HepG2 (cell line): Measurements from ENCODE around the gene CAB39. TPM values are rescaled to one million over a fixed set of nuclear protein-coding genes. Genes with fewer than 3 reads are reported as not detected.

Experiments used
- ATAC-seq: fragments of 200-7000 bp; cut with Tn5 transposase; 3 replicates; pipeline ENCODE4 v1.9.1; 2020; ENCODE audit warnings: mild to moderate bottlenecking, moderate library complexity
- BruUV-seq: library from RNA; stranded (reverse); fragments of 400-500 nt; replicated peaks from 2 replicates; lab custom pipeline; 2021; lab: Mats Ljungman, UMichigan
- CTCF ChIA-PET: fragments of 300-600 bp; formaldehyde crosslinking; extraction: SDS; loops from one replicate; lab custom pipeline; 2021; ENCODE audit warnings: low total read pairs, inconsistent platforms, low intra/inter-chr PET ratio; lab: Yijun Ruan, JAX
- POLR2A ChIA-PET: fragments of 350-600 bp; sonication (Branson Sonifier 250); formaldehyde crosslinking; loops from one replicate; lab custom pipeline; 2020; ENCODE audit warnings: antibody characterized with exemption, inconsistent platforms; lab: Yijun Ruan, JAX
- DNase-seq: peaks from one replicate; pipeline ENCODE4 v3.0.0-alpha.2; 2015; ENCODE audit warnings: low spot score
- FAIRE-seq: peaks from 3 replicates; lab custom pipeline; 2011; peaks lifted over from hg19 to GRCh38; lab: Jason Lieb, UNC
- H2AFZ ChIP-seq: one replicate; pipeline ENCODE4 v1.6.1; 2011; ENCODE audit warnings: low read length, inconsistent platforms
- H3K27ac ChIP-seq: fragments of 300-600 bp; 3 replicates; pipeline ENCODE4 v1.8.0; 2011; ENCODE audit warnings: mixed run types, mild to moderate bottlenecking, mixed read lengths, low read length, inconsistent platforms; ENCODE audit not compliant: insufficient read depth; ENCODE audit errors: extremely low read length
- H3K27me3 ChIP-seq, 2 experiments: fragments of 200-600 bp in 1 of 2; 2 replicates in 1 of 2; 3 replicates in 1 of 2; pipeline versions ENCODE4 v1.6.0 to v1.8.0; 2011; ENCODE audit warnings: low read length in 2 of 2, mild to moderate bottlenecking in 2 of 2, moderate library complexity in 2 of 2, inconsistent platforms in 1 of 2; ENCODE audit not compliant: insufficient read depth in 2 of 2, control insufficient read depth in 1 of 2
- H3K36me3 ChIP-seq, 2 experiments: fragments of 200-600 bp in 1 of 2; replicated peaks in 1 of 2; 2 replicates in 1 of 2; 3 replicates in 1 of 2; pipeline versions ENCODE4 v1.5.1 to v1.8.0; 2011; ENCODE audit warnings: low read length in 2 of 2, inconsistent platforms in 1 of 2; ENCODE audit not compliant: insufficient read depth in 2 of 2, control insufficient read depth in 1 of 2
- H3K4me1 ChIP-seq: 2 replicates; pipeline ENCODE4 v1.5.1; 2012; ENCODE audit warnings: low read length, inconsistent platforms; ENCODE audit not compliant: insufficient read depth
- H3K4me2 ChIP-seq: 2 replicates; pipeline ENCODE4 v1.6.0; 2011; ENCODE audit warnings: low read depth, low read length, inconsistent platforms
- H3K4me3 ChIP-seq, 3 experiments: fragments of 200-600 bp in 1 of 3; sonication (generic), shearing (Covaris generic) in 1 of 3; replicated peaks in 1 of 3; 2 replicates each; pipeline ENCODE4 v1.5.1; 2011 to 2016; ENCODE audit warnings: low read length in 3 of 3, inconsistent platforms in 2 of 3, low read depth in 2 of 3, mild to moderate bottlenecking in 2 of 3, control low read depth in 1 of 3, mixed read lengths in 1 of 3; ENCODE audit not compliant: insufficient read depth in 1 of 3
- H3K79me2 ChIP-seq: one replicate; pipeline ENCODE4 v1.6.1; 2011; ENCODE audit warnings: low read length, inconsistent platforms; ENCODE audit not compliant: insufficient read depth
- H3K9ac ChIP-seq: 2 replicates; pipeline ENCODE4 v1.6.0; 2011; ENCODE audit warnings: mild to moderate bottlenecking, low read depth, low read length, inconsistent platforms; ENCODE audit not compliant: insufficient read depth
- H3K9me3 ChIP-seq: 2 replicates; pipeline ENCODE4 v1.5.1; 2012; ENCODE audit warnings: mild to moderate bottlenecking, low read length
- H4K20me1 ChIP-seq: 2 replicates; pipeline ENCODE4 v1.6.0; 2011; ENCODE audit warnings: inconsistent platforms, mild to moderate bottlenecking, low read length, moderate library complexity; ENCODE audit not compliant: insufficient read depth
- BCL6 ChIP-seq: IDR thresholded peaks from 2 replicates; pipeline ENCODE4 v1.6.1; 2016; ENCODE audit warnings: missing genetic modification reagents, missing compliant biosample characterization
- ELF1 ChIP-seq: sonication (generic); formaldehyde crosslinking; IDR thresholded peaks from 2 replicates; pipeline ENCODE4 v1.4.0; 2020; ENCODE audit warnings: missing genetic modification reagents
- FOXJ3 ChIP-seq: sonication (generic); formaldehyde crosslinking; IDR thresholded peaks from 2 replicates; pipeline ENCODE4 v1.4.0; 2020; ENCODE audit warnings: missing genetic modification reagents, mild to moderate bottlenecking, borderline replicate concordance
- SIX1 ChIP-seq: sonication (generic); formaldehyde crosslinking; IDR thresholded peaks from 2 replicates; pipeline ENCODE4 v1.4.0; 2020; ENCODE audit warnings: missing genetic modification reagents, borderline replicate concordance
- SMARCE1 ChIP-seq: fragments of 450-650 bp; IDR thresholded peaks from 2 replicates; pipeline ENCODE4 v1.6.1; 2017; ENCODE audit warnings: borderline replicate concordance
- SNAI1 ChIP-seq: sonication (generic); formaldehyde crosslinking; IDR thresholded peaks from 2 replicates; pipeline ENCODE4 v1.5.0; 2020; ENCODE audit warnings: mild to moderate bottlenecking, missing genetic modification reagents, borderline replicate concordance
- TBX2 ChIP-seq: sonication (generic); formaldehyde crosslinking; IDR thresholded peaks from 2 replicates; pipeline ENCODE4 v1.5.0; 2020; ENCODE audit warnings: missing genetic modification reagents, mild to moderate bottlenecking, borderline replicate concordance
- U2AF2 ChIP-seq: fragments of 200-400 bp; formaldehyde crosslinking; IDR thresholded peaks from 2 replicates; pipeline ENCODE4 v1.6.1; 2017; ENCODE audit warnings: low read depth, mild to moderate bottlenecking, low read length
- ZBTB21 ChIP-seq: sonication (generic); formaldehyde crosslinking; IDR thresholded peaks from 2 replicates; pipeline ENCODE4 v1.4.0; 2020; ENCODE audit warnings: missing genetic modification reagents
- ZNF30 ChIP-seq: sonication (generic); formaldehyde crosslinking; IDR thresholded peaks from 2 replicates; pipeline ENCODE4 v1.5.0; 2020; ENCODE audit warnings: mild to moderate bottlenecking, missing genetic modification reagents
- ZNF75D ChIP-seq: sonication (generic); formaldehyde crosslinking; IDR thresholded peaks from 2 replicates; pipeline ENCODE4 v1.8.1; 2023; ENCODE audit warnings: missing genetic modification reagents, mild to moderate bottlenecking, borderline replicate concordance
- ZSCAN31 ChIP-seq: sonication (generic); formaldehyde crosslinking; IDR thresholded peaks from 2 replicates; pipeline ENCODE4 v1.5.0; 2020; ENCODE audit warnings: low read depth, mild to moderate bottlenecking, missing genetic modification reagents
- WGBS: methylation state at CpG from one replicate; pipeline ENCODE4 v1.1.6; 2017; ENCODE audit warnings: low lambda C conversion rate; 5-methylcytosine and 5-hydroxymethylcytosine counted together
- in situ Hi-C: cut with HindIII; loops from 2 replicates; pipeline ENCODE4 v1.10.0; 2017; ENCODE audit warnings: low pct_unique_long_range_greater_than_20kb; ENCODE audit not compliant: extremely low pct_ligation_motif_present
- intact Hi-C: fragments of 100-400 bp; cut with micrococcal nuclease; formaldehyde crosslinking; loops from one replicate; pipeline ENCODE4 v1.10.0; 2022; ENCODE audit not compliant: unreplicated experiment
- polyA plus RNA-seq, 8 experiments: library from polyadenylated mRNA; depleted of rRNA in 3 of 8; stranded (reverse) in 7 of 8; unstranded in 1 of 8; fragments of >200 nt; fragmentation: Illumina TruSeq in 4 of 8; extraction: Trizol in 4 of 8; gene quantifications; 2 replicates each; pipeline versions ENCODE4 v1.2.1 to v1.2.3, GENCODE V29; 2011 to 2016; ENCODE audit warnings: low read depth in 4 of 8, missing spikeins in 1 of 8, mixed read lengths in 1 of 8; ENCODE audit not compliant: insufficient read depth in 1 of 8
- total RNA-seq, 5 experiments: library from RNA; depleted of rRNA; stranded (reverse); fragments of >200 nt; fragmentation: Illumina TruSeq; extraction: Trizol; gene quantifications; 2 replicates each; pipeline ENCODE4 v1.2.3, GENCODE V29; 2016; ENCODE audit warnings: low read depth in 1 of 5
- TF ChIP-seq, protein P1 (sequence below): sonication (generic); formaldehyde crosslinking; IDR thresholded peaks from 2 replicates; pipeline ENCODE4 v1.8.0; 2022; ENCODE audit warnings: missing genetic modification reagents, mild to moderate bottlenecking, borderline replicate concordance
- TF ChIP-seq, protein P2 (sequence below): IDR thresholded peaks from 2 replicates; pipeline ENCODE4 v1.6.1; 2016; ENCODE audit warnings: missing compliant biosample characterization, missing genetic modification reagents, borderline replicate concordance
- TF ChIP-seq, protein P3 (sequence below): sonication (generic); formaldehyde crosslinking; IDR thresholded peaks from 2 replicates; pipeline ENCODE4 v1.5.0; 2020; ENCODE audit warnings: missing genetic modification reagents, mild to moderate bottlenecking, borderline replicate concordance
- TF ChIP-seq, protein P4 (sequence below): sonication (generic); formaldehyde crosslinking; IDR thresholded peaks from 2 replicates; pipeline ENCODE4 v1.4.0; 2020; ENCODE audit warnings: missing genetic modification reagents, borderline replicate concordance

CAB39 gene
- total and polyA plus RNA-seq, 2 of the 13 experiments (the other 11 are each of a cell fraction or from before 2014, with no cell fraction given): 19.3 to 45.3 TPM

DNA sequence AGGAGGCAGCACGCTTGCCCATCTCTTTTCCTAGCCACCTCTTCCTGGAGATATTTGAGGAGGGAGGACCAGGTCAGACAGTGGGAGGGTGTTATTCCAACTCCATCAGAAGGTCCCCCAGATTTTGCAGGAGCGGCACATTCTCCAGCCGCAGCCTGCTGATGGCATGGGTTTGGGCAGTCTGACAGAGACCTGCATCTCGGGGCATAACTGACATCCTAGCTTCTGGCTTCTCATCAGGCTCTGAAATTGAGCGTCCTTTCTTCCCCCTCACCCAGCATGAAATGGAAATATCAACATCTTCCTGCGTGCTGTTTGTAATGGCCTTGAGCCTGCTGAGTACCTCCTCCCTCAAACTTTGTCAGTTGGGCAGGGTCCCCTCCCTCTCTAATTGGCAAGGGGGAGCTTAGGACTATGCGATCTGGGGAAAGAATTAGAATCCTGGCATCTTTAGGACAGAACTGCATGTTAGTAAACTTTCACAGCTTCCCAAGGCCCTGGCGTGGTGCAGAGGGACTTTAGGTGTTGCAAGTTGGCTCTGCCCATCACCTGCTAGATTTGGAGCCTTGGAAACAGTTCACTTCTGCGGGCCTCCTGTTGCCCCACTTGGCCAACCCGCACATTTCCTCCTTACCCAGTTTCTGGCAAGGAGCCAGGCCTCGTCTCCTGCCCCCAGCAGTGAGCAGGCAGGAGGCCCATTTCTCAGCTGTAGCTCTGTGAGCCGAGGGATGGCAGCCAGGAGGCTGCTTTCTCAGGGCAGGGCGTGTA, 154.3 kb downstream of the CAB39 start (continued):
- TF ChIP-seq U2AF2: no peak

DNA sequence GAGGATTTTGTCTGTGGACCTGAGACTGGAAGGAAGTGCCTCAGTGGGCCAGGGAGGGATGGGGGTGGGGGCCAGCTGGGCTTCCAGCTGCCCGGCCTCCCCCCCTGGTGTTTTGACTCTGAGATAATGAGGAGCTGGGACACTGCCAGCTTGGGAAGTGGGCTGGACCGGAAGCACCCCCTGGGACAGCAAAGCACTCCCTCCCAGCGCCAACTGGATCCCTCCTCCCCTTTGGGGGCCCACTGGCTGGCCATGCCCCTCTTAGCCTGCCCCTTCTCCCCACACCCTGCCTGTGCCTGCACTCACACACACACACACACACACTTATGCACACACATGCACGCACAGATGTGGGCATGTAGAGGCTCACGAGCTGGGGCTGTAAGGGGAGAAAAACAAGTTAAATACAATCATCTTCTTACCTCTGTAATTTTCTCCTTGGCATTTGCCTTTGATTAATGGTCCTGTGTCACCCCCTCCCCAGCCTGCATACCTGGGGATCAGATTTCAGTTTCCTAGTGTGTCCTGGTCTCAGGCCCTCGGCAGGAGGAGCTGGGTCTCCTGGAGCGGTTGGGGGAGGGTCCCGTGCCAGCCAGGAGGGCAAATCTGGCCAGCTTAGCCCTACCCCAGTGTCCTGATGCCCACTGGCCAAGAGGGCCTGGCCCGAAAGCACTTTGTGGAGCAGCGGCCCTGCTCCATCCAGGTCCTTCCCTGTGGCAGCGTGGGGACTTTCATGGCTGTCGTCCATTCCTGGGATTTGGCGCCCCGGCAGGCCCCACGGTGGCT, 155.7 kb downstream of the CAB39 start:
- H3K4me1 ChIP-seq: peaks cover 28% of the 10 kb centered on the region
- intact Hi-C loops: loop anchor here (10.0 kb wide), 1 partner anchor 186 kb away; the partner anchor contains the start of gene PSMD1
- DNase-seq: no peak
- WGBS: 88% methylated on average over 12 of the region's 15 CpGs
- peaks cover 9% of the 10 kb centered on the region; the same call in 1 of the 2 replicates for H4K20me1 ChIP-seq
- H3K9me3 ChIP-seq: no peaks in the 10 kb centered on the region
- H2AFZ ChIP-seq: no peak overlapping the region
- no peak overlapping the region for H3K4me3 ChIP-seq
- H3K36me3 ChIP-seq: no peaks in the 10 kb centered on the region
- BruUV-seq: no TSS peak
- FAIRE-seq: no peak
- POLR2A ChIA-PET: no interaction called here
- ATAC-seq: no peak
- no peak overlapping the region for H3K27ac ChIP-seq
- H3K4me2 ChIP-seq: no peak overlapping the region
- peaks cover 0 to 2% of the 10 kb centered on the region in 2 experiments; a peak in 1 of 5 replicates for H3K27me3 ChIP-seq
- CTCF ChIA-PET: no interaction called here
- H3K79me2 ChIP-seq: no peaks in the 10 kb centered on the region
- in situ Hi-C loops: no loop called here
- H3K9ac ChIP-seq: no peak overlapping the region
- TF ChIP-seq ZBTB21 (CRISPR knock-in tag): no peak
- no peak for TF ChIP-seq ELF1 (CRISPR knock-in tag)
- TF ChIP-seq SIX1 (CRISPR knock-in tag): no peak
- TF ChIP-seq SMARCE1: no peak
- no peak for TF ChIP-seq FOXJ3
- TF ChIP-seq ZNF30: no peak
- no peak for TF ChIP-seq TBX2 (CRISPR knock-in tag)
- no peak for TF ChIP-seq SNAI1 (CRISPR knock-in tag)
- TF ChIP-seq, protein P1, sequence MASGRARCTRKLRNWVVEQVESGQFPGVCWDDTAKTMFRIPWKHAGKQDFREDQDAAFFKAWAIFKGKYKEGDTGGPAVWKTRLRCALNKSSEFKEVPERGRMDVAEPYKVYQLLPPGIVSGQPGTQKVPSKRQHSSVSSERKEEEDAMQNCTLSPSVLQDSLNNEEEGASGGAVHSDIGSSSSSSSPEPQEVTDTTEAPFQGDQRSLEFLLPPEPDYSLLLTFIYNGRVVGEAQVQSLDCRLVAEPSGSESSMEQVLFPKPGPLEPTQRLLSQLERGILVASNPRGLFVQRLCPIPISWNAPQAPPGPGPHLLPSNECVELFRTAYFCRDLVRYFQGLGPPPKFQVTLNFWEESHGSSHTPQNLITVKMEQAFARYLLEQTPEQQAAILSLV: no peak
- TF ChIP-seq, protein P2, sequence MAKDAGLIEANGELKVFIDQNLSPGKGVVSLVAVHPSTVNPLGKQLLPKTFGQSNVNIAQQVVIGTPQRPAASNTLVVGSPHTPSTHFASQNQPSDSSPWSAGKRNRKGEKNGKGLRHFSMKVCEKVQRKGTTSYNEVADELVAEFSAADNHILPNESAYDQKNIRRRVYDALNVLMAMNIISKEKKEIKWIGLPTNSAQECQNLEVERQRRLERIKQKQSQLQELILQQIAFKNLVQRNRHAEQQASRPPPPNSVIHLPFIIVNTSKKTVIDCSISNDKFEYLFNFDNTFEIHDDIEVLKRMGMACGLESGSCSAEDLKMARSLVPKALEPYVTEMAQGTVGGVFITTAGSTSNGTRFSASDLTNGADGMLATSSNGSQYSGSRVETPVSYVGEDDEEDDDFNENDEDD: no peak
- TF ChIP-seq, protein P3, sequence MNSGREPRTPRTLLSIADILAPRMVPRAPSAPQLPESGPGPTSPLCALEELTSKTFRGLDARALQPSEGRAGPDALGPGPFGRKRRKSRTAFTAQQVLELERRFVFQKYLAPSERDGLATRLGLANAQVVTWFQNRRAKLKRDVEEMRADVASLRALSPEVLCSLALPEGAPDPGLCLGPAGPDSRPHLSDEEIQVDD (CRISPR knock-in tag): no peak
- no peak for TF ChIP-seq ZSCAN31 (CRISPR knock-in tag)
- TF ChIP-seq, protein P4, sequence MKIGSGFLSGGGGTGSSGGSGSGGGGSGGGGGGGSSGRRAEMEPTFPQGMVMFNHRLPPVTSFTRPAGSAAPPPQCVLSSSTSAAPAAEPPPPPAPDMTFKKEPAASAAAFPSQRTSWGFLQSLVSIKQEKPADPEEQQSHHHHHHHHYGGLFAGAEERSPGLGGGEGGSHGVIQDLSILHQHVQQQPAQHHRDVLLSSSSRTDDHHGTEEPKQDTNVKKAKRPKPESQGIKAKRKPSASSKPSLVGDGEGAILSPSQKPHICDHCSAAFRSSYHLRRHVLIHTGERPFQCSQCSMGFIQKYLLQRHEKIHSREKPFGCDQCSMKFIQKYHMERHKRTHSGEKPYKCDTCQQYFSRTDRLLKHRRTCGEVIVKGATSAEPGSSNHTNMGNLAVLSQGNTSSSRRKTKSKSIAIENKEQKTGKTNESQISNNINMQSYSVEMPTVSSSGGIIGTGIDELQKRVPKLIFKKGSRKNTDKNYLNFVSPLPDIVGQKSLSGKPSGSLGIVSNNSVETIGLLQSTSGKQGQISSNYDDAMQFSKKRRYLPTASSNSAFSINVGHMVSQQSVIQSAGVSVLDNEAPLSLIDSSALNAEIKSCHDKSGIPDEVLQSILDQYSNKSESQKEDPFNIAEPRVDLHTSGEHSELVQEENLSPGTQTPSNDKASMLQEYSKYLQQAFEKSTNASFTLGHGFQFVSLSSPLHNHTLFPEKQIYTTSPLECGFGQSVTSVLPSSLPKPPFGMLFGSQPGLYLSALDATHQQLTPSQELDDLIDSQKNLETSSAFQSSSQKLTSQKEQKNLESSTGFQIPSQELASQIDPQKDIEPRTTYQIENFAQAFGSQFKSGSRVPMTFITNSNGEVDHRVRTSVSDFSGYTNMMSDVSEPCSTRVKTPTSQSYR: no peak
- no peak for TF ChIP-seq ZNF75D (CRISPR knock-in tag)
- TF ChIP-seq BCL6: no peak
